Kasumi-1 (cell line): ENCODE results near the gene NHP2.
A peak's percentile ranks its signal among the peaks of the same experiment; 100 is the strongest.
"Not testable (repeated sequence)": the region's sequence is repeated elsewhere in the genome, so short reads cannot be mapped to it uniquely, and the experiment has no call there.

Source experiments
- DNase-seq, 2 experiments: peaks; one replicate each; lab custom pipeline; 2025; lab: John Stamatoyannopoulos, UW

Gene NHP2

GRCh38 chr5:178130576-178131445, 22.9 kb downstream of the NHP2 start, which contains the start of gene RMND5B:
TSS of gene RMND5B (plus strand) at chr5:178131014. CDS start at chr5:178138120, 7,106 bp downstream.
- no peak for DNase-seq

- DNase-seq = not testable (repeated sequence)
Measured at GRCh38 chr5:178130234-178130575, 23.5 kb downstream of the NHP2 start.

- DNase-seq = no peak
Measured at GRCh38 chr5:178129296-178129695, 24.4 kb downstream of the NHP2 start.

GRCh38 chr5:178127300-178128009, 26.2 kb downstream of the NHP2 start:
- peak; percentile 9 to 24 for DNase-seq

GRCh38 chr5:178126556-178126955, 27.1 kb downstream of the NHP2 start:
- DNase-seq = no peak

- DNase-seq = no peak
Measured at GRCh38 chr5:178125253-178125906, 28.3 kb downstream of the NHP2 start.

- DNase-seq = no peak
Measured at GRCh38 chr5:178123966-178124925, 29.4 kb downstream of the NHP2 start.

- DNase-seq = no peak
Measured at GRCh38 chr5:178123094-178123965, 30.4 kb downstream of the NHP2 start.

- DNase-seq = no peak
Measured at GRCh38 chr5:178122346-178122745, 31.3 kb downstream of the NHP2 start.

- peak; percentile 30 to 36 for DNase-seq
Measured at GRCh38 chr5:178121391-178122276, 32.1 kb downstream of the NHP2 start.

GRCh38 chr5:178120607-178121357, 32.9 kb downstream of the NHP2 start:
- DNase-seq = peak; percentile 75 to 82

- no peak for DNase-seq
Measured at GRCh38 chr5:178119915-178120606, 33.6 kb downstream of the NHP2 start.

GRCh38 chr5:178117923-178118701, 35.6 kb downstream of the NHP2 start:
- DNase-seq = no peak

GRCh38 chr5:178116143-178116885, 37.4 kb downstream of the NHP2 start:
- no peak for DNase-seq

- no peak for DNase-seq
Measured at GRCh38 chr5:178115814-178116142, 37.9 kb downstream of the NHP2 start.

GRCh38 chr5:178115136-178115813, 38.4 kb downstream of the NHP2 start:
- DNase-seq = no peak
